ENCODE results near the gene LLGL2. TPM values are rescaled to one million over a fixed set of nuclear protein-coding genes. Genes with fewer than 3 reads are reported as not detected.
A peak's percentile ranks its signal among the peaks of the same experiment; 100 is the strongest.

Gene LLGL2
- total RNA-seq, 1 experiment from 2014 or later, result 28.9 TPM

DNA sequence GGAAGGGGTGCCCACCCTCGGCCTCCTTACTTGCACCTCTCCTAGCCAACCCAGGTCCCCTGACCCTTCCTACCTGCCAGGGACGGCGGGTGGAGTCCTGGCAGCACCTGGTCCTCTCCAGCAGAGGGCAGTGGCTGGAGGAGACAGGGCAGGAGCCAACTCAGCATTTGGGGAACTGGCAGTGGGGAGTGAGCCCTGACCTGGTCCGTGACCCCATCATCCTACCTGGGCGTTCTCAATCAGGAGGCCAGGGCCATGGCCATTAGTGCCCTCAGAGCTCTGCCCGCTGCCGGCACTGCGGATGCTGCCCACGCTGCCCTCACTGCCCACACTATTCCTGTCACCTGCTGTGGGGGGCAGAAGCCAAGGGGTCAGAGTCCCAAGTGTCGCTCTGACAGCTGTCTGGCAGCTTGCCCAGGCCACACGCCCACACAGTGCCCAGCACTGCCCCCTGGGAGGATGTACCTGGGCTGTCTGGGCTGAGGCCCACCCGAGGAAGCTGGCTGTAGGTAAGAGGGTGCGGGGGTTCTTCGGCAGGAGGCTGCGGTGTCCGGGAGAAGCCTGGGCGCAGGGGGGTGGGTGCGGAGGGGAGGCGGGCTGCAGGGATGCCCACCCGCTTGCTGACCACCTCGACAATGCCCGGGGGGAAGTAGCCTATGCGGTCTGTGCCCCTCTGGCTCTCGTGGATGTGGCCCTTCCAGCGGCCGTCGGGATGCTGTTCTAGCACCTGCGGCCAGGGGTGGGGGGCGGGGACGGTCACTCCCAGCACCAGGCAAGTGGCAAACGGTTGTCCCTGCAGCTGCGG, 20.9 kb upstream of the LLGL2 start:
- DNase-seq (ENCODE audit: low spot score), result no peak
- in situ Hi-C loops (cut with HindIII; ENCODE audit: low sequenced_read_pairs), result no loop called here

GRCh38 chr17:75505152-75505409, 20.4 kb upstream of the LLGL2 start:
- no peak for DNase-seq (ENCODE audit: low spot score)
- in situ Hi-C loops (cut with HindIII; ENCODE audit: low sequenced_read_pairs), result no loop called here

DNA sequence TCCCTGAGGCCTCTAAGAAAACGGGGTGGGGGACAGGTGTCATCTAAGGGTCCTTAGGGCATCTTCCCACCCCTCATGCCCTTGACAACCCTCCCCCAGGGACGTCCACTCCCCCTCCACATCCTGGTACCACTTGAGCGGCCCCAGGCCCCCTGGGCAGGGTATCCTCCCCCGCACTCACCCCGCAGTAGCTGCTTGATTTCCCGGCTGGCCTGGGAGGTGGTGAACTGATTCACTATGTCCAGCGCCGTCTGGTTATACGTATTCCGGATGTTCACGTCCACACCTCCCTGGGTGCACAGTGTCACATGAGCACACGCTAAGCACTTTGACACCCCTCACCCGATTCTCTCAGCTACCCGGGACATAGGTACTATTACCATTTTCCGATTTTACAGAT, 19.9 kb upstream of the LLGL2 start:
- in situ Hi-C loops (cut with HindIII; ENCODE audit: low sequenced_read_pairs), result no loop called here
- no peak for DNase-seq (ENCODE audit: low spot score)

DNA sequence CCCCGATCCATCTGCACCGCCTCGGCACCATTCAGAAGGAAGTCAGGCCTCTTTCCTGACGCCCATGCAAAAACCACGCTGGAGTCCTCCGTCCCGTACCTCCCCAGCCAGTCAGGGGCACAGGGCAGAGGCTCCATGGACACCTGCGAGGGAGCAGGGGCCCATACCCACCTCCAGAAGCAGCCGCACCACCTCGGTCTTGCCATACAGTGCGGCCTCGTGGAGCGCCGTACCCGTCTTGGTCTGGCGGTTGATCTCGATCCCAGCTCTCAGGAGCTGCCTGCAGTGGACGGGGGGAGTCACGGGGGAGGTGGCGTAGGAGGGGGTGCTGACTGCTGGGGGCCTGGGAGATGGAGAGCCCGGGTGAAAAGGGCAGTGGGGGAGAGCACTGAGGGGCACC, 19.4 kb upstream of the LLGL2 start:
- no peak for DNase-seq (ENCODE audit: low spot score)
- in situ Hi-C loops (cut with HindIII; ENCODE audit: low sequenced_read_pairs), result no loop called here

- in situ Hi-C loops (cut with HindIII; ENCODE audit: low sequenced_read_pairs), result no loop called here
- DNase-seq (ENCODE audit: low spot score), result no peak
Measured at GRCh38 chr17:75506888-75507287, 18.6 kb upstream of the LLGL2 start.

DNA sequence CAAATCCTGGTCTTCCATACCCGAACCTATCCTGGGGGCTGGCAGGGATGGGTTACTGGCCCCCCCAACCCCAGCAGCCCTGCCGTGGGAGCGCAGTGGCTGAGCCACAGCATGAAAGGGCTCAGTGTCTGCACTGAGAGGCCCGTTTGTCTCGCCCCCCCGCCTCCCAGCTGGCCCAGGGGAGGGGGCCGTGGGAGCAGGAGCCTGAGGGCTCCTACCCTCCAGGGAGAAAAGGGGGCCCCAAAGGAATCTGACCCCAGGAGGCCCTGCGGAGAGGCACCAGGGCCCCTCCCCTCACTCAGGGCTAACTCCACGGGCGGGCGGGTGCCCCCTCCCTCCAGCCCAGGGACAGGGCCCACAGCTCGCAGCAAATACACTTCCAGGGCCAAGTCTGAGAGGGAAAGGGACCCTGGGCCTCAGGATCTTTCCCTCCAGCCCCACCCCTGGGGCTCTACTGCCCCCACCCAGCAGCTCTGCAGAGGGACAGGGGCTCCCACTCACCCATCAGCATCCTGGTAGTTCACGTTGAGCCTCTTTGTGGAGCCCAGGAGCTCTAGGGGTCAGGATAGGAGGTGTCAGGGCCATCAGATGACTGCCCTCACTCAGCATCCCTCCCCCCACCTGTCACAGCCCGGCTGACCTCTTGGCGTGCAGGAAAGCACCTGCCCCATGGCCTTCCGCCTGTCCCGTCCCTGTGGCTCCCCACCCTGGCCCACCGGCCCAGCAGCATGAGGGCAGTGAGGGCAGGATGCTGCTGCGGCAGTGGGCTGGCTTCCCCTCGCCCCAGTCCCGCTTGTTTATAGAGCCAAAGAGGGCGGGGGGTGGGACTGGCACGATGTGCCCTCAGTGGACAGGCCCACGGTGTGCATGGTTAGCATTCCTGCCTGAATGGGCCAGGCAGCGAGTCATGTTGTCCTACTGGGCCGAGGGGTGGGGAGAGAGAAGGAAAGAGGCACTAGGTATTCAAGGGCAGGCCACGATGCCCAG, 17.5 kb upstream of the LLGL2 start:
- no peak for DNase-seq (ENCODE audit: low spot score)
- in situ Hi-C loops (cut with HindIII; ENCODE audit: low sequenced_read_pairs), result no loop called here

DNA sequence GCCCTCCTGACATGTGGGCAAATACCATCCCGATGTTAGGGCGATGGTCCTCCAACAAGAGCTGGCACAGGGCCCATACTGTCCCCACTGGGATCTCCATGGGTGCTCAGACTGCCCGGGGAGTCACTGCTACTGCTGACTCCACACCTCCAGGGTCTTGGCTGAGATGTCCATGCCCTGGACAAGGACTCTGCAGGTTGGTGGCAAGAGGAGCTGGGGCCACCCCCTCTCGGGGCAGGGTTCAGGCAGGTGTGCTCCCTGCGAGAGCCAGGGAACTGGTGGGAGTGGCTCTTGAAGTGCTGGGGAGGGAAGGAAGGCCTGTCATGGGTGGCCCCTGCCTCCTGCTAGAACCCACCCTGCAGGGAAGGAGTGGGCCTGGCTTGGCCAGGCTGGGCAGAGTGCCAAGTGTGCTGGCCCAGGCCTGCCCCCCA, 16.6 kb upstream of the LLGL2 start:
- in situ Hi-C loops (cut with HindIII; ENCODE audit: low sequenced_read_pairs), result no loop called here
- DNase-seq (ENCODE audit: low spot score), result no peak

DNA sequence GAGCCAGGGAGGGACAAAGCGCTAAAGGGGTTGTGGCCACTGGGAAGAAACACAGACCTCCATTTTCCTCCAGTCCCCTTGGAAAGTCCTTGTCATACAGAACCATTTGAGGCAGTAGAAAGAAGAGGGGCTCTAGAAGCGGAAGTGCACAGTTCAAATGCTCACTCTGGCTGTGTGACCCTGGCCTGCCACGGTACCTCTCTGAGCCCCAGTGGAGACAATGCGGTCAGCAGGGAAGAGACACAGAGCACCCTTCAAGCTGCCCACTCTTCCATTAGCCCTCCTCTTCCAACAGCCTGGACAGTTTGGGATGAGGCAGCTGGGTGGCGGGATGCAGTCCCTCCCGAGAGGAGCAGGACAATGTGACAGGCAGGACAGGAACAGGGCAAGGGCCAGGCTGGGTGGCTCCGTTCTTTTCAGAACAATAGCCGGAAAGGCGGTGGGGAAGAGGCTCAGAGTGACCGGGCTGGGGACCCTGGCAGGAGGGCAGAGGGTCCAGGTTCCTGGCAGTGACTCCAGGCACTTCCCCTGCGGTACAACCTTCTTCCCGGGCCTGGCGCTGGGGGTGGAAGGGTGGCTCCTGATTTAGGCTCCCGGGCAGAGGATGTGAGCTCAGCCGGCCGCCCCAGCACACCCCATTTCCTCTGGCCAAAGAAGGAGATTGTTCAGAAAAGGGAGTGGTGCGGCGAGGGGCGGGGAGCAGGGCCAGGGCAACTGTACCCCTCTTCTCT, 15.8 kb upstream of the LLGL2 start:
- in situ Hi-C loops (cut with HindIII; ENCODE audit: low sequenced_read_pairs), result no loop called here
- no peak for DNase-seq (ENCODE audit: low spot score)

DNA sequence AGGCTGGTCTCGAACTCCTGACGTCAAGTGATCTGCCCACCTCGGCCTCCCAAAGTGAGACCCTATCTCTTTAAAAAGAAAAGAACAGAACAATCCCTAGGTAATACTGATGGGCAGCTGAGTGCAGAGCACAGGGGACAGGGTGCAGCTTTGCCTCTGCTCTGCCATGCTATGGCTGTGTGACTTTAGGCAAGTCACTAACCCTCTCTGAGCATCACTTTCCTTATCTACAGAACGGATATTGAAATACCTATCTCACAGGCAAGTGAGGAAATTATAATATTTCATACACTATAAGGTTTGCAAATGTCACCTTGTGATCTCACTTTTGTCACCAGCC, 14.3 kb upstream of the LLGL2 start:
- in situ Hi-C loops (cut with HindIII; ENCODE audit: low sequenced_read_pairs), result no loop called here
- no peak for DNase-seq (ENCODE audit: low spot score)

DNA sequence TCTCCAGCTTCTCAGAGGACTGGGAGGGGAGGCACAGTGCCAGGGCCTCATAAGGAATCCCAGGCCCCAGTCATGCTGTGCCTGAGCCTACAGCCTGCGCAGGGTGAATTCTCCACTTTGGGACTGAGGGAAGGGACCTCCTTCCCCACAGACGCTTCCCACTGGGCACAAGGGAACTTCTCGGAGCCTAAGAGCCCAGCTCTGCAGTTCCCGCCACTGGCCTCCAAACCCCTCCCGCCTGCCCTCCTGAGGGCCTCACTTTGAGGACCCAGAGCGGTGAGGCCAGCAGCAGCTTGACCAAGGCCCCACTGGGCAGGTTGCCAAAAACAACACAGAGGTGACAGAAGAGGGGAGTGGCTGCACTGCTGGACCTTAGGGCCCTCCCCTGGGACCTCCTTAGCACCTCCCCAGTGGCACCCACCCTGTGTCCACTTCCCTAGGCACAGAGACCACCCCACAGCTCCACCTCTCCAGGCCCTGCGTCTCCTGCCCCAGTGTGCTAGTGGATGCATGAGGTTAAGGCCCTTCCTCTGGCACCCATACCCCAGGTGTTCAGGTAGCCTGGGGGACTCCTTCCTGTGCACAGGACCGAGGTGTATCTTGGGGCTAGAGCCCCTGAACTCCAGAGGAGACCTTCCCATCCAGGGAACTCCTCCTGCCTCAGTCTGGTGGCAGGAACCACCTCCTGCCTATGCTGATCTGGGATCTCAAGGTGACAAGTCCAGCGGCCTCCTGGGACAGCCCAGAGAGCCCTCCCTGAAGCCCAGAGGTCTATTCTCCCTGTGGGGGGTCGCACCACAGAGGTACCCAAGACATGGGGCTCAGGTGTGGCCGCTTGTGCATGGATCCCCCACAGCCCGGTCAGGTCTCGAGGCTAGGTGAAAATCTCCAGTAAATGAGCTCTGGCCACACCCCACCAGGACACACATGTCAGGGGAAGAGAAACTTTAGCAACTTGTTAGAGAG, 13.6 kb upstream of the LLGL2 start:
- in situ Hi-C loops (cut with HindIII; ENCODE audit: low sequenced_read_pairs), result no loop called here

DNA sequence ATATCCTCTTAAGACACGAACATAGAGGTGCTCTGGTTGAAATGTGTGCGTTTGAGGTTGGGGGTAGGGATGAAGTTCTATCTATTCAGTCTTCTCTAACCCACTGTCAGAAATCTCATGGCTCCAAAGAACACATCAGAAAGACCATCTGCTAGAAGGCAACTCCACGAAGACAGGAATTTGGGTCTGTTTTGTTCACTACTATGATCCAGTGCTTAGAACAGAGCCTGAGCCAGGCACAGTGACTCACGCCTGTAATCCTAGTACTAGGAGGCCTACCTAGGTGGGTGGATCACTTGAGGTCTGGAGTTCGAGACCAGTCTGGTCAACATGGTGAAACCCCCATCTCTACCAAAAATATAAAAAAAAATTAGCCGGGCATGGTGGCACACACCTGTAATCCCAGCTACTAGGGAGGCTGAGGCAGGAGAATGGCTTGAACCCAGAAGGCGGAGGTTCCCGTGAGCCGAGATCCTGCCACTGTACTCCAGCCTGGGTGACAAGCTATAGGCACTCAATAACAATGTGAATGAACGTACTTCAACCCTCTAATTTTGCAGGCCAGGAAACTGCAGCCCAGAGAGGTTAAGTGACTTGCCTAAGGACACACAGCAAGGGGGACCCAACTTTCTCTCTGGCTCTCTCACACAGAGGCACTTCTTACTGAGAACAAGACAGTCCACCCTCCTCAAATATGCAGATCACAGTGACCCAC, 12.4 kb upstream of the LLGL2 start:
- no peak for DNase-seq (ENCODE audit: low spot score)
- in situ Hi-C loops (cut with HindIII; ENCODE audit: low sequenced_read_pairs), result no loop called here

More for the DNA sequence above, 13.6 kb upstream of the LLGL2 start:
- DNase-seq (ENCODE audit: low spot score), result no peak

GRCh38 chr17:75513641-75514000, 11.9 kb upstream of the LLGL2 start:
- in situ Hi-C loops (cut with HindIII; ENCODE audit: low sequenced_read_pairs), result no loop called here
- no peak for DNase-seq (ENCODE audit: low spot score)

GRCh38 chr17:75514299-75514918, 11.1 kb upstream of the LLGL2 start:
- no peak for DNase-seq (ENCODE audit: low spot score)
- in situ Hi-C loops (cut with HindIII; ENCODE audit: low sequenced_read_pairs), result no loop called here

GRCh38 chr17:75514919-75515495, 10.5 kb upstream of the LLGL2 start:
- no peak for DNase-seq (ENCODE audit: low spot score)
- in situ Hi-C loops (cut with HindIII; ENCODE audit: low sequenced_read_pairs), result no loop called here

DNA sequence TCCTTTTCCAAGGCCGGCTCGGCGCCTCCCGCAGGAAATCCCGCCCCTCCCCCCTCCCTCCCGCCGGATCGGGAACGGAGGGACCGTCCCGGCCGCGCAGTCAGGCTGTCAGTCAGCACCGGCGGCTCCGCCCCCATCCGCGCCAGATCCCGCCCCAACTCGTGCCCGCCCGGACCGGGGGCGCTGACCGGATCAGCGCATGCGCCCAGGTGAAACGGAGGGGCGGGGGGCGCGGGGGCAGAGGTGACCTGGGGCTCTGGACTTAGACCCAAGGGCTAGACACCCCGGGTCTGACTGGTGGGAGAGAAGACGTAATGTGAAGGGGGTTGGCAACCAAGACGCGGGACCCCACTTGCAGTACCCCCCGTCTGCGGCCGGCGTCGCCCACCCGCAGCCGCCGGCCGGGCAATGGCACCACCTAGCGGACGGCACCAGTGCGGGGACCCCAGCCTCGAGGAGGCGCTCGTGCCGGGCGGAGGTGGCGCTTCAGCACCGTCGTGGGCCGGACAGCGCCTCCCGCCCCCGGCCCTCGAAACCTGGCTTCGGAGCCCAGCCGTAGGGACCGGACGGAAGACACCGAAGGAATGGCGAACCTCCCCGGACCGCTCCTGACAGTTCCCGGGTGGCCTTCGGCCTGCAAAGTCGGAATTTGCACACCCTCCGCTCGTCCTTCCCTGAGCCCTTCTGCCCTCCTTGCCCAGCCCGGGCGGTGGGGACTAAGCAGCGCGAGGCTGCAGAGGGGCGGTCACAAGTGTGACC, 9.8 kb upstream of the LLGL2 start, which contains the start of gene CASKIN2:
CASKIN2 (minus strand) TSS at position 42 of the 759 bp plus-strand sequence. CDS start 1,733 bp downstream, outside the sequence.
- in situ Hi-C loops (cut with HindIII; ENCODE audit: low sequenced_read_pairs), result no loop called here
- DNase-seq (ENCODE audit: low spot score), result peak; percentile 93

- in situ Hi-C loops (cut with HindIII; ENCODE audit: low sequenced_read_pairs), result no loop called here
- DNase-seq (ENCODE audit: low spot score), result peak; percentile 92
Measured at GRCh38 chr17:75516255-75516618, 9.3 kb upstream of the LLGL2 start, which contains the start of gene TSEN54. Gene TSEN54 (plus strand): TSS chr17:75516528. CDS start chr17:75516561, 33 bp downstream.

All from G401 (cell line).